ENCODE results near the gene BEND3. TPM values are rescaled to one million over a fixed set of nuclear protein-coding genes. Genes with fewer than 3 reads are reported as not detected.

The BEND3 gene
- polyA plus RNA-seq, 3 donors: 0.17 to 0.52 (median 0.24) TPM

- H3K4me1 ChIP-seq (ENCODE audit: control insufficient read depth in 1 of 2, insufficient read depth in 2 of 2, low read length in 2 of 2): peaks cover 12 to 14% of the 10 kb centered on the region in 2 donors
- Mint-ChIP-seq H3K9me3 (peaks cover 0 to 7% (median 0%) of the 10 kb centered on the region in 7 donors), H3K4me1 (peaks cover 15% of the 10 kb centered on the region), H3K4me3 (no peak overlapping the region), H3K36me3 (no peaks in the 10 kb centered on the region), H3K27ac (no peak overlapping the region), H3K27me3 (ENCODE audit: low read depth in 3 of 3) (peaks cover 7 to 10% (median 8%) of the 10 kb centered on the region in 3 donors)
- no peak overlapping the region for H3K4me2 ChIP-seq (replicated peaks; ENCODE audit: extremely low read depth, low read length, poor library complexity, severe bottlenecking)
- no peaks in the 10 kb centered on the region for H3K36me3 ChIP-seq (replicated peaks in 1 of 2; ENCODE audit: control insufficient read depth in 1 of 2, insufficient read depth in 2 of 2, low read length in 2 of 2)
- H3K27me3 ChIP-seq (ENCODE audit: control insufficient read depth in 2 of 2, insufficient read depth in 2 of 2, low read length in 2 of 2): no peaks in the 10 kb centered on the region
- no peak overlapping the region for H3K27ac ChIP-seq (ENCODE audit: low read depth in 1 of 2, low read length in 2 of 2)
- DNase-seq: no peak
- no peak overlapping the region for H3K4me3 ChIP-seq (replicated peaks in 1 of 3; ENCODE audit: low read depth in 2 of 3, low read length in 3 of 3)
- H3K9me3 ChIP-seq (replicated peaks in 1 of 2; ENCODE audit: control insufficient read depth in 1 of 2, insufficient read depth in 1 of 2, low read length in 2 of 2): no peaks in the 10 kb centered on the region
- no peaks in the 10 kb centered on the region for H4K20me1 ChIP-seq (ENCODE audit: insufficient read depth, low read length)
- H3K79me2 ChIP-seq (ENCODE audit: insufficient read depth, low read length): no peaks in the 10 kb centered on the region
- H3K9ac ChIP-seq (ENCODE audit: insufficient read depth, low read length, poor library complexity, severe bottlenecking): no peak overlapping the region
- WGBS (ENCODE audit: insufficient coverage): no CpG with 5 or more reads among the region's 2 CpGs
- no peak overlapping the region for H2AFZ ChIP-seq (ENCODE audit: insufficient read depth, low read depth, low read length, poor library complexity, severe bottlenecking)
- no peak for TF ChIP-seq CTCF (IDR thresholded peaks at IDR 0.05)
- intact Hi-C loops (cut with micrococcal nuclease): no loop called here
Observed at GRCh38 chr6:107057679-107058078, 57.6 kb downstream of the BEND3 start.

DNA sequence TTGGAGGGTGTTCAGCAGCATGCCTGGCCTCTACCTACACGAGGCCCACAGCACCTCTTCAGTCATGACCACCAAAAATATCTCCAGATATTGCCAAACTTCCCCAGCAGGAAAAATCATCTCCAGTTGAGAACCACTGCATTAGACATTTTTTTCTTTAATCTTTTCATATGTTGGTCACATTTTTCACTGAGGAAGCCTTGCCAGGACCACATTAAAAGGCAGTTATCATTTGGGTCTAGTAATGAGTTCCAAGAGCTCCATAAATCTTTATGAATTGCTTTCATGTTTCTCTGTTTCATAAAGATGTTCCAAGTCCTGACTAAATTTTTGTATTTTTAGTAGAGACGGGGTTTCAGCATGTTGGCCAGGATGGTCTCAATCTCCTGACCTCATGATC is 58.5 kb downstream of the BEND3 start:
- H3K9ac ChIP-seq (ENCODE audit: insufficient read depth, low read length, poor library complexity, severe bottlenecking): no peak overlapping the region
- H3K36me3 ChIP-seq (replicated peaks in 1 of 2; ENCODE audit: control insufficient read depth in 1 of 2, insufficient read depth in 2 of 2, low read length in 2 of 2): peaks cover 0 to 4% of the 10 kb centered on the region in 2 donors
- H2AFZ ChIP-seq (ENCODE audit: insufficient read depth, low read depth, low read length, poor library complexity, severe bottlenecking): no peak overlapping the region
- H3K27ac Mint-ChIP-seq: no peak overlapping the region
- H3K27me3 Mint-ChIP-seq (ENCODE audit: low read depth in 3 of 3): peaks cover 5 to 8% (median 5%) of the 10 kb centered on the region in 3 donors
- no peaks in the 10 kb centered on the region for H4K20me1 ChIP-seq (ENCODE audit: insufficient read depth, low read length)
- no peak for TF ChIP-seq CTCF (IDR thresholded peaks at IDR 0.05)
- no peaks in the 10 kb centered on the region for H3K27me3 ChIP-seq (ENCODE audit: control insufficient read depth in 2 of 2, insufficient read depth in 2 of 2, low read length in 2 of 2)
- H3K9me3 Mint-ChIP-seq: peaks cover 0 to 7% (median 0%) of the 10 kb centered on the region in 7 donors
- no peak for DNase-seq
- H3K4me3 ChIP-seq (replicated peaks in 1 of 3; ENCODE audit: low read depth in 2 of 3, low read length in 3 of 3): no peak overlapping the region
- 100% methylated on average over 1 of the region's 2 CpGs for WGBS (ENCODE audit: insufficient coverage)
- H3K4me3 Mint-ChIP-seq: no peak overlapping the region
- peaks cover 9 to 10% of the 10 kb centered on the region in 2 donors for H3K4me1 ChIP-seq (ENCODE audit: control insufficient read depth in 1 of 2, insufficient read depth in 2 of 2, low read length in 2 of 2)
- peaks cover 0 to 5% of the 10 kb centered on the region in 2 donors for H3K36me3 Mint-ChIP-seq
- no peaks in the 10 kb centered on the region for H3K9me3 ChIP-seq (replicated peaks in 1 of 2; ENCODE audit: control insufficient read depth in 1 of 2, insufficient read depth in 1 of 2, low read length in 2 of 2)
- no peak overlapping the region for H3K27ac ChIP-seq (ENCODE audit: low read depth in 1 of 2, low read length in 2 of 2)
- H3K79me2 ChIP-seq (ENCODE audit: insufficient read depth, low read length): no peaks in the 10 kb centered on the region
- H3K4me1 Mint-ChIP-seq: peaks cover 12% of the 10 kb centered on the region
- intact Hi-C loops (cut with micrococcal nuclease): no loop called here
- H3K4me2 ChIP-seq (replicated peaks; ENCODE audit: extremely low read depth, low read length, poor library complexity, severe bottlenecking): no peak overlapping the region
